SU-DHL-6 (cell line): ENCODE data around the gene FIBP.

ENCODE experiments used
- CTCF ChIP-seq: fragments of 200-600 bp; sonication (generic); IDR thresholded peaks from one replicate; pipeline ENCODE4 v1.5.1; 2017; ENCODE audit warnings: antibody characterized with exemption, mild to moderate bottlenecking, low read length, moderate library complexity; ENCODE audit not compliant: insufficient read depth, poor library complexity, severe bottlenecking
- EZH2phosphoT487 ChIP-seq: fragments of 200-600 bp; sonication (generic), shearing (Covaris generic); conservative IDR thresholded peaks from 2 replicates; pipeline ENCODE4 v1.6.1; 2018; ENCODE audit warnings: mild to moderate bottlenecking, antibody characterized with exemption, low read length, moderate library complexity, mixed read lengths

GRCh38 chr11:65934014-65934413 lies 45.7 kb upstream of the FIBP start:
- TF ChIP-seq CTCF (no peak), EZH2phosphoT487 (no peak)
